LNCaP clone FGC (cell line): Measurements from ENCODE around the gene MAOB.
A peak's percentile ranks its signal among the peaks of the same experiment; 100 is the strongest.

Experiments used
- DNase-seq: peaks from one replicate; pipeline ENCODE4 v3.0.0-alpha.2; 2011; ENCODE audit warnings: low read depth
- H3K4me3 ChIP-seq: 2 replicates; pipeline ENCODE4 v1.5.1; 2011; ENCODE audit warnings: mild to moderate bottlenecking, low read depth, low read length, control low read depth
- CTCF ChIP-seq: IDR thresholded peaks from 2 replicates; pipeline ENCODE4 v1.5.1; 2012; ENCODE audit warnings: mild to moderate bottlenecking; ENCODE audit not compliant: control insufficient read depth, insufficient read depth; ENCODE audit errors: extremely low read depth

Gene MAOB

DNA sequence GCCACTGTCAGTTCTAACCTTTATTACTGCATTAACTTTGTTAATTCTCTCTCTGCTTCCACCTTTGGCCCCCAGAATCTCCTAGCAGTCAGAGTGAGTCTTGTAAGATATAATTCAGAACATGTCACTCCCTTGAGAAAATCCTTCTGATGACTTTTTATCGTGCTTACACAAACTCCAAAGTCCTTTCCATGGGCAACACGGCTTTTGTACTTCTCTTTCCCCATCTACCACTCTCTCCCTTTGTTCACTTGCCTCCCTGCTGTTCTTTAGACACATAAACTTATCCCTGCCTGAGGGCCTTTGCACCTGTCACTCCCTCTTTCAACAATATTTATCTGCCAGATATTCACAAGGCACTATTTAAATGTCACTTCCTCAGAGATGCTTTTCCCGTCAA, 64.8 kb downstream of the MAOB start:
- TF ChIP-seq CTCF = no peak
- DNase-seq = no peak

GRCh38 chrX:43815209-43815608, 67.0 kb downstream of the MAOB start:
- TF ChIP-seq CTCF = no peak
- no peak overlapping the region for H3K4me3 ChIP-seq
- no peak for DNase-seq

More for the DNA sequence above, 64.8 kb downstream of the MAOB start:
- H3K4me3 ChIP-seq = no peak overlapping the region

DNA sequence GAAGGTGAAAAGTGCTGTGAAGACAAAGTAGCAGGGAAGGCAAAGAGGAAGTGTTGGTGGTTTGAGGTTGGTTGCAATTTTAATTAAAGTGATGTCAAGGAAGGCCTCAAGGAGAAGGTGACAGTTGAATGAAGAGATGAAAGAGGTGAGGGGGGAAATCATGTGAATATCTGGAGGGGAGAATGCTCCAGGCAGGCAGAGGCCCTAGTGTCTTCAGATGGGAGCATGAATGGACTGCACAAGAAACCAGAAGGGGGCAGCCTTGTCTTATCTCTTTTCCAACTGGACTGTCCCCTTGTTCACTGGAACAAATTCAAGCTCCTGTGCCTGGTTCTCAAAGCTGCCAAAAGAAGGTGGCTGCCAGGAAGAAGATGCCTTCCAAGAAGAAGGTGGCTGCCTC, 68.4 kb downstream of the MAOB start:
- DNase-seq = peak; percentile 42
- no peak overlapping the region for H3K4me3 ChIP-seq
- peak; percentile 35; the same call in 1 of the 2 replicates for TF ChIP-seq CTCF

DNA sequence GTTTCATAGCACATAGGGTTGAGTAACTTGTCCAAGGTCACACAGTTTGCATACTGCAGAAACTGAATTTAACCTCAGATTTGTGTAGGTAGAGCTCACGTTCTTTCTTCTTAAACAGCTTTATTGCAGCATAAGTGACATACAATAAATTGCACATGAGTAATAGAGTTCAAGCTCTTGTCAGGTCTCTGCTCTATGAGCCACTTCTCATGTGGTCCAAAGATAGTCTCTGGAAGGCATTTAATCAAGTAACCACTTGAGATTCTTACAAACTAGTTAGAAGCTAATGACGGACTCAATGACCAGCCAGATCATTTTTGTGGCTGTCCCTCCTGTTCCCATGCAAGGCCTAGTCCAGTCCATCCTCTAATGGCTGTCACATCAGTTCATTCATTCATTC, 68.9 kb downstream of the MAOB start:
- DNase-seq = no peak
- no peak overlapping the region for H3K4me3 ChIP-seq
- no peak for TF ChIP-seq CTCF

DNA sequence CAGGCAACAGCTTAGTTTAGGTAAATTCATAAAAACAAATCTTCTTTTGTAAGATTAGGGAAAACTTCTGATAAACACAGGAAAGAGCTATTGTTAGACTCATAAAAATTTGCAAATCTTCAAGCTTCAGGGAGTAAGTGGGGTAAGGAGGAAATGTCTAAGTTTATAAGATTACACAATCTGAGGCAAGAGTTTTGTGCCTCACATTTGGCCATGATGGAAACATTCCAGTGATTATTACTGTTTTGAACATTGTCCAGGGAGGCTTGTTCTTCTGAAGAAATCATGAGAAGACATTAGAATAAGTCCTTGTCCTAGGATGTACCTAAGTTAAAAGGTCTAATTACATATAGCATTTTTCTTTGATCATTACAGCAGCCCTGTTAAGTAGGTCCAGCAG, 72.8 kb downstream of the MAOB start:
- TF ChIP-seq CTCF = no peak
- no peak overlapping the region for H3K4me3 ChIP-seq
- no peak for DNase-seq

DNA sequence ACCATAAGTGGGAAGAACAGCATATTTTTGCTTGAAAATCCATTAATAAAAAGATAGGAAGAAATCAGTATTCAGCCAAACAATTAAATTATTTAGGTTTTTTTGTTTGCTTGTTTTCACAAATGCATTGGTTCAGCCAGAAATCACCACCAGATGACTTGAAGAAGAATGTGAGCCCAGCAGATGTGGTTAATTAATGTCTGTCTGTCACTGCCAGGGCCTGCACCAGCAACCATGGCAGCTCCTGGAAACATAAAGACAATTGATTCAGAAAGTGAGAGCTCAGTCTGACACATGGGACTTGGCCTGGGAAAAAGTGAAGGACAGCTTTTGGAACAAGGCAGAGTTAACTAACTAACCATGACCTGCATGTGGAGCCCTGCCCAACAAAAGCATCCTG, 74.0 kb downstream of the MAOB start:
- no peak for DNase-seq
- no peak for TF ChIP-seq CTCF

GRCh38 chrX:43805579-43805978, 76.7 kb downstream of the MAOB start:
- no peak overlapping the region for H3K4me3 ChIP-seq
- TF ChIP-seq CTCF = no peak
- peak; percentile 75 for DNase-seq

More for the DNA sequence above, 74.0 kb downstream of the MAOB start:
- H3K4me3 ChIP-seq = no peak overlapping the region
